H1 (cell line): Measurements from ENCODE around the gene RB1. TPM values are rescaled to one million over a fixed set of nuclear protein-coding genes. Genes with fewer than 3 reads are reported as not detected.

Experiments used
- CTCF ChIA-PET: fragments of 300-600 bp; sonication (Branson Sonifier 250); formaldehyde crosslinking; loops from one replicate; lab custom pipeline; 2021; ENCODE audit not compliant: partially characterized antibody; lab: Charles Lee
- POLR2A ChIA-PET: fragments of 300-600 bp; sonication (Branson Sonifier 250); formaldehyde crosslinking; loops from one replicate; lab custom pipeline; 2021; ENCODE audit warnings: inconsistent platforms; ENCODE audit not compliant: partially characterized antibody; lab: Charles Lee
- DNase-seq, 2 experiments: peaks; one replicate each; pipeline versions ENCODE4 v3.0.0 to v3.0.0-alpha.2; 2010 to 2022; ENCODE audit warnings: low spot score in 2 of 2, low read depth in 1 of 2, mixed read lengths in 1 of 2
- FAIRE-seq: peaks from 2 replicates; lab custom pipeline; 2011; peaks lifted over from hg19 to GRCh38; lab: Jason Lieb, UNC
- H2AFZ ChIP-seq: 2 replicates; pipeline ENCODE4 v1.8.1; 2012; ENCODE audit warnings: low read length, inconsistent platforms
- H2AK5ac ChIP-seq: 2 replicates; pipeline ENCODE4 v1.6.1; 2013; ENCODE audit warnings: low read depth, low read length
- H2BK120ac ChIP-seq: replicated peaks from 2 replicates; pipeline ENCODE3; 2013; ENCODE audit warnings: low read depth, low read length, inconsistent platforms
- H2BK12ac ChIP-seq: 2 replicates; pipeline ENCODE4 v1.6.1; 2013; ENCODE audit warnings: low read depth, low read length
- H2BK15ac ChIP-seq: 2 replicates; pipeline ENCODE4 v1.6.1; 2013; ENCODE audit warnings: low read length
- H2BK20ac ChIP-seq: 2 replicates; pipeline ENCODE4 v1.6.1; 2013; ENCODE audit warnings: low read length
- H2BK5ac ChIP-seq: 2 replicates; pipeline ENCODE4 v1.6.1; 2013; ENCODE audit warnings: low read depth, low read length
- H3K14ac ChIP-seq: 2 replicates; pipeline ENCODE4 v1.6.1; 2013; ENCODE audit warnings: inconsistent platforms; ENCODE audit not compliant: insufficient read length
- H3K18ac ChIP-seq: 2 replicates; pipeline ENCODE4 v1.6.1; 2013; ENCODE audit warnings: low read length; ENCODE audit errors: extremely low read depth
- H3K23ac ChIP-seq: 2 replicates; pipeline ENCODE4 v1.6.1; 2013; ENCODE audit warnings: inconsistent platforms; ENCODE audit not compliant: insufficient read length
- H3K23me2 ChIP-seq: 2 replicates; pipeline ENCODE4 v1.6.1; 2013; ENCODE audit warnings: low read depth, low read length
- H3K27ac ChIP-seq: 2 replicates; pipeline ENCODE4 v1.6.1; 2011; ENCODE audit warnings: low read depth, low read length, inconsistent platforms
- H3K27me3 ChIP-seq, 4 experiments: replicated peaks in 1 of 4; 1 replicate in 1 of 4; 2 replicates in 3 of 4; pipeline versions ENCODE4 v1.6.1 to v1.8.1; 2011 to 2013; ENCODE audit warnings: low read length in 3 of 4, mild to moderate bottlenecking in 3 of 4, inconsistent platforms in 2 of 4, mixed read lengths in 2 of 4, moderate library complexity in 1 of 4; ENCODE audit not compliant: control insufficient read depth in 3 of 4, insufficient read depth in 3 of 4; ENCODE audit errors: extremely low read depth in 1 of 4
- H3K36me3 ChIP-seq, 4 experiments: 2 replicates each; pipeline versions ENCODE4 v1.6.1 to v1.8.1; 2011 to 2013; ENCODE audit warnings: mild to moderate bottlenecking in 4 of 4, low read length in 3 of 4, moderate library complexity in 2 of 4, control low read depth in 1 of 4, inconsistent platforms in 1 of 4; ENCODE audit not compliant: insufficient read depth in 4 of 4, control insufficient read depth in 2 of 4
- H3K4ac ChIP-seq: replicated peaks from 2 replicates; pipeline ENCODE3; 2013; ENCODE audit warnings: low read length, low read depth, mixed read lengths, inconsistent platforms; ENCODE audit not compliant: insufficient read length
- H3K4me1 ChIP-seq, 4 experiments: replicated peaks in 1 of 4; 1 replicate in 1 of 4; 2 replicates in 3 of 4; pipeline versions ENCODE4 v1.6.1 to v1.8.1; 2011 to 2013; ENCODE audit warnings: low read length in 3 of 4, inconsistent platforms in 2 of 4, mixed read lengths in 1 of 4; ENCODE audit not compliant: insufficient read depth in 4 of 4, control insufficient read depth in 3 of 4
- H3K4me2 ChIP-seq, 2 experiments: 2 replicates each; pipeline versions ENCODE4 v1.6.1 to v1.8.1; 2011 to 2013; ENCODE audit warnings: low read depth in 2 of 2, low read length in 2 of 2, control low read depth in 1 of 2, inconsistent platforms in 1 of 2, mild to moderate bottlenecking in 1 of 2; ENCODE audit not compliant: insufficient read depth in 1 of 2
- H3K4me3 ChIP-seq, 4 experiments: fragments of 200-600, 300-600 bp in 1 of 4; sonication (generic), shearing (Covaris generic), sonication (Bioruptor Twin) in 1 of 4; 2 replicates each; pipeline versions ENCODE4 v1.5.1 to v1.8.1; 2011 to 2016; ENCODE audit warnings: low read length in 4 of 4, low read depth in 3 of 4, control low read depth in 2 of 4, inconsistent platforms in 2 of 4, mild to moderate bottlenecking in 2 of 4, mixed read lengths in 1 of 4, moderate library complexity in 1 of 4; ENCODE audit not compliant: insufficient read depth in 2 of 4; ENCODE audit errors: extremely low read depth in 1 of 4
- H3K56ac ChIP-seq: replicated peaks from 2 replicates; pipeline ENCODE3; 2013; ENCODE audit warnings: low read depth, mild to moderate bottlenecking, mixed read lengths, low read length, inconsistent platforms; ENCODE audit not compliant: insufficient read length
- H3K79me1 ChIP-seq: 2 replicates; pipeline ENCODE4 v1.6.1; 2013; ENCODE audit warnings: low read depth, low read length, control low read depth
- H3K79me2 ChIP-seq, 2 experiments: 2 replicates each; pipeline versions ENCODE4 v1.6.1 to v1.8.1; 2012 to 2013; ENCODE audit warnings: low read length in 2 of 2, mild to moderate bottlenecking in 2 of 2, inconsistent platforms in 1 of 2; ENCODE audit not compliant: insufficient read depth in 2 of 2, control insufficient read depth in 1 of 2
- H3K9ac ChIP-seq, 4 experiments: replicated peaks in 1 of 4; 1 replicate in 1 of 4; 2 replicates in 3 of 4; pipeline versions ENCODE4 v1.6.1 to v1.8.1; 2011 to 2013; ENCODE audit warnings: low read depth in 3 of 4, low read length in 3 of 4, control low read depth in 2 of 4, mild to moderate bottlenecking in 2 of 4, moderate library complexity in 2 of 4, inconsistent platforms in 1 of 4; ENCODE audit errors: extremely low read depth in 1 of 4
- H3K9me3 ChIP-seq, 2 experiments: 2 replicates each; pipeline versions ENCODE4 v1.6.1 to v1.8.1; 2012 to 2013; ENCODE audit warnings: mild to moderate bottlenecking in 2 of 2, moderate library complexity in 2 of 2, control low read depth in 1 of 2, inconsistent platforms in 1 of 2, low read depth in 1 of 2, low read length in 1 of 2, mixed read lengths in 1 of 2; ENCODE audit not compliant: insufficient read depth in 2 of 2
- H4K20me1 ChIP-seq, 2 experiments: replicated peaks in 1 of 2; 2 replicates each; pipeline versions ENCODE3 to v1.8.1; 2011 to 2013; ENCODE audit warnings: inconsistent platforms in 2 of 2, low read length in 2 of 2, mild to moderate bottlenecking in 1 of 2; ENCODE audit not compliant: insufficient read depth in 2 of 2, control insufficient read depth in 1 of 2
- H4K5ac ChIP-seq: 2 replicates; pipeline ENCODE4 v1.6.1; 2013; ENCODE audit warnings: low read length, low read depth, mixed read lengths, inconsistent platforms; ENCODE audit not compliant: insufficient read length
- H4K8ac ChIP-seq: 2 replicates; pipeline ENCODE4 v1.8.0; 2013; ENCODE audit warnings: mild to moderate bottlenecking, moderate library complexity, low read length, inconsistent platforms; ENCODE audit not compliant: insufficient read depth; ENCODE audit errors: extremely low read depth
- H4K91ac ChIP-seq: replicated peaks from 2 replicates; pipeline ENCODE3; 2013; ENCODE audit warnings: low read length, mixed read lengths, inconsistent platforms; ENCODE audit not compliant: insufficient read length
- CHD1 ChIP-seq: IDR thresholded peaks from 2 replicates; pipeline ENCODE4 v1.6.1; 2012; ENCODE audit warnings: low read depth, low read length, improper control_type of control experiment
- POU5F1 ChIP-seq: IDR thresholded peaks from 2 replicates; pipeline ENCODE4 v1.6.1; 2011; ENCODE audit warnings: low read depth, mild to moderate bottlenecking, low read length, moderate library complexity
- RNF2 ChIP-seq: fragments of 200-900, 300-1000 bp; sonication (generic); IDR thresholded peaks from 2 replicates; pipeline ENCODE4 v1.7.1; 2016; ENCODE audit warnings: borderline replicate concordance, low read depth, mild to moderate bottlenecking, antibody characterized with exemption, low read length; ENCODE audit not compliant: poor library complexity, severe bottlenecking; ENCODE audit errors: missing control alignments
- SIX5 ChIP-seq: IDR thresholded peaks from 2 replicates; pipeline ENCODE4 v1.6.1; 2011; ENCODE audit warnings: mild to moderate bottlenecking, low read depth, low read length
- SP1 ChIP-seq: IDR thresholded peaks from 2 replicates; pipeline ENCODE4 v1.6.1; 2011; ENCODE audit warnings: low read depth, low read length
- TCF12 ChIP-seq: IDR thresholded peaks from 2 replicates; pipeline ENCODE4 v1.6.1; 2011; ENCODE audit warnings: low read depth, mild to moderate bottlenecking, low read length
- YY1 ChIP-seq: IDR thresholded peaks from 2 replicates; pipeline ENCODE4 v1.6.1; 2011; ENCODE audit warnings: low read depth, mild to moderate bottlenecking, low read length
- WGBS, 2 experiments: shearing (Covaris generic) in 1 of 2; methylation state at CpG; one replicate each; pipeline versions ENCODE4 v1.1.6 to v1.1.7; 2013 to 2015; ENCODE audit warnings: low lambda C conversion rate in 2 of 2, mixed read lengths in 2 of 2, inconsistent platforms in 1 of 2, low coverage in 1 of 2, missing lambda C conversion rate in 1 of 2; ENCODE audit not compliant: insufficient replicate concordance in 2 of 2, insufficient coverage in 1 of 2, insufficient read length in 1 of 2; ENCODE audit errors: extremely low coverage in 1 of 2, missing lambda C conversion rate in 1 of 2; 5-methylcytosine and 5-hydroxymethylcytosine counted together
- polyA plus RNA-seq, 7 experiments: library from polyadenylated mRNA; depleted of rRNA in 3 of 7; stranded (reverse) in 5 of 7; unstranded in 2 of 7; fragments of >200 nt in 5 of 7; fragments of 200-250 nt in 2 of 7; gene quantifications; 1 replicate in 5 of 7; 2 replicates in 1 of 7; 4 replicates in 1 of 7; pipeline versions ENCODE4 v1.2.1 to v1.2.3, GENCODE V29; 2011 to 2013; ENCODE audit warnings: missing spikeins in 2 of 7, mixed read lengths in 2 of 7
- total RNA-seq: library from RNA; stranded (reverse); fragmentation: NEBNext Ultra II Directional; extraction: Animal tissue kit (Norgen Biotek cat#: 25700); gene quantifications from 2 replicates; pipeline ENCODE4 v1.2.1, GENCODE V29; 2021
- TF ChIP-seq, protein P1 (sequence below), 3 experiments: IDR thresholded peaks; 1 replicate in 2 of 3; 2 replicates in 1 of 3; pipeline versions ENCODE4 v1.5.1 to v1.6.1; 2011; ENCODE audit warnings: low read length in 3 of 3, mild to moderate bottlenecking in 3 of 3, inconsistent platforms in 2 of 3, low read depth in 1 of 3, moderate library complexity in 1 of 3; ENCODE audit not compliant: insufficient read depth in 1 of 3; ENCODE audit errors: control extremely low read depth in 1 of 3
- TF ChIP-seq, protein P2 (sequence below): IDR thresholded peaks from 2 replicates; pipeline ENCODE4 v1.6.1; 2011; ENCODE audit warnings: low read depth, mild to moderate bottlenecking, low read length; ENCODE audit not compliant: insufficient read depth

RB1 gene
- total and polyA plus RNA-seq, 2 of the 8 experiments (the other 6 are each of a cell fraction or from before 2014, with no cell fraction given) = 4.1 to 17.5 TPM

DNA sequence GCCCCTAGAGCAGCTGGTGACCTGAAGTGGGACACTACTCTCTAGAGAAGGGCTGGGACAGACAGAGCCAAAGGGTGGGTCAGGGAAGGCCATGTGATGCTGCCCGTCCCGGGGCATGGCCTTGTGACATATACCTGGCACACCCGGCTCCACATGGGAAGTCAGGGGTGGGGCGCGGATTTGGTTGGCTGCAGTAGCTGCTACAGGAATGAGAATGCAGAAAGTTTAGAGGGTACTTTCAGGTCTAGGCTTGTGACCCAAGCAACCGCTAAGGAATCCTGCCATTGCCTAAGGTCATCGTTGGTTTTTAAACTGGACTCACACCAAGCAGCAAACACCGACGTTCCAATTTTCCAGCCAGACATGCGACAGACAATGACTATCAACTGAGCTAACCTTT lies 203.5 kb downstream of the RB1 start:
- ChIA-PET POLR2A (no interaction called here), CTCF (interaction anchor here (2.0 kb wide), 1 partner anchor 73 kb away, joined by 8 read pairs; no protein-coding TSS in a partner anchor)
- H3K18ac ChIP-seq = no peak overlapping the region
- no peak overlapping the region for H4K91ac ChIP-seq
- 92% methylated on average over 10 of the region's 10 CpGs; no CpG with 5 or more reads in 1 of the 2 experiments for WGBS, 2 experiments
- H2AK5ac ChIP-seq = no peak overlapping the region
- H3K4me3 ChIP-seq = no peak overlapping the region
- H3K27ac ChIP-seq = no peak overlapping the region
- DNase-seq = no peak
- H3K79me1 ChIP-seq = no peaks in the 10 kb centered on the region; the same call in 1 of the 2 replicates
- no peaks in the 10 kb centered on the region for H3K79me2 ChIP-seq
- H3K56ac ChIP-seq = no peak overlapping the region
- H3K9ac ChIP-seq = no peak overlapping the region
- no peak overlapping the region for H3K14ac ChIP-seq
- H4K8ac ChIP-seq = peak overlapping the region; percentile 9; the same call in 1 of the 2 replicates
- peaks cover 0 to 3% (median 0%) of the 10 kb centered on the region in 4 experiments; a peak in 1 of 7 replicates for H3K4me1 ChIP-seq
- H3K27me3 ChIP-seq = no peaks in the 10 kb centered on the region
- no peaks in the 10 kb centered on the region for H4K20me1 ChIP-seq
- no peak overlapping the region for H3K4ac ChIP-seq
- no peaks in the 10 kb centered on the region for H3K23me2 ChIP-seq
- H3K23ac ChIP-seq = no peak overlapping the region
- H4K5ac ChIP-seq = no peak overlapping the region
- H2BK20ac ChIP-seq = no peak overlapping the region
- TF ChIP-seq, protein P1, sequence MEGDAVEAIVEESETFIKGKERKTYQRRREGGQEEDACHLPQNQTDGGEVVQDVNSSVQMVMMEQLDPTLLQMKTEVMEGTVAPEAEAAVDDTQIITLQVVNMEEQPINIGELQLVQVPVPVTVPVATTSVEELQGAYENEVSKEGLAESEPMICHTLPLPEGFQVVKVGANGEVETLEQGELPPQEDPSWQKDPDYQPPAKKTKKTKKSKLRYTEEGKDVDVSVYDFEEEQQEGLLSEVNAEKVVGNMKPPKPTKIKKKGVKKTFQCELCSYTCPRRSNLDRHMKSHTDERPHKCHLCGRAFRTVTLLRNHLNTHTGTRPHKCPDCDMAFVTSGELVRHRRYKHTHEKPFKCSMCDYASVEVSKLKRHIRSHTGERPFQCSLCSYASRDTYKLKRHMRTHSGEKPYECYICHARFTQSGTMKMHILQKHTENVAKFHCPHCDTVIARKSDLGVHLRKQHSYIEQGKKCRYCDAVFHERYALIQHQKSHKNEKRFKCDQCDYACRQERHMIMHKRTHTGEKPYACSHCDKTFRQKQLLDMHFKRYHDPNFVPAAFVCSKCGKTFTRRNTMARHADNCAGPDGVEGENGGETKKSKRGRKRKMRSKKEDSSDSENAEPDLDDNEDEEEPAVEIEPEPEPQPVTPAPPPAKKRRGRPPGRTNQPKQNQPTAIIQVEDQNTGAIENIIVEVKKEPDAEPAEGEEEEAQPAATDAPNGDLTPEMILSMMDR (IDR thresholded peaks at IDR 0.05; ENCODE audit: control extremely low read depth in 1 of 3, insufficient read depth in 1 of 3, low read depth in 1 of 3, low read length in 3 of 3) = no peak
- TF ChIP-seq CHD1 = no peak
- TF ChIP-seq SP1 = no peak
- TF ChIP-seq RNF2 = no peak
- no peak for TF ChIP-seq POU5F1
- no peak for TF ChIP-seq YY1
- no peak for TF ChIP-seq SIX5
- no peak for TF ChIP-seq TCF12
- TF ChIP-seq, protein P2, sequence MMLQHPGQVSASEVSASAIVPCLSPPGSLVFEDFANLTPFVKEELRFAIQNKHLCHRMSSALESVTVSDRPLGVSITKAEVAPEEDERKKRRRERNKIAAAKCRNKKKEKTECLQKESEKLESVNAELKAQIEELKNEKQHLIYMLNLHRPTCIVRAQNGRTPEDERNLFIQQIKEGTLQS = no peak
- peaks cover 0 to 3% (median 0%) of the 10 kb centered on the region in 4 experiments; a peak in 1 of 8 replicates for H3K36me3 ChIP-seq
- H2BK120ac ChIP-seq = no peak overlapping the region
- no peaks in the 10 kb centered on the region for H3K9me3 ChIP-seq
- H2BK5ac ChIP-seq = no peak overlapping the region
- no peak overlapping the region for H3K4me2 ChIP-seq
- no peak overlapping the region for H2BK15ac ChIP-seq
- FAIRE-seq = no peak
- no peak overlapping the region for H2AFZ ChIP-seq
- no peak overlapping the region for H2BK12ac ChIP-seq
